ENCODE data around the gene FMNL3. TPM values are rescaled to one million over a fixed set of nuclear protein-coding genes. Genes with fewer than 3 reads are reported as not detected.

Gene FMNL3
- total RNA-seq, 1 donor from 2014 or later: 58.4 TPM

DNA sequence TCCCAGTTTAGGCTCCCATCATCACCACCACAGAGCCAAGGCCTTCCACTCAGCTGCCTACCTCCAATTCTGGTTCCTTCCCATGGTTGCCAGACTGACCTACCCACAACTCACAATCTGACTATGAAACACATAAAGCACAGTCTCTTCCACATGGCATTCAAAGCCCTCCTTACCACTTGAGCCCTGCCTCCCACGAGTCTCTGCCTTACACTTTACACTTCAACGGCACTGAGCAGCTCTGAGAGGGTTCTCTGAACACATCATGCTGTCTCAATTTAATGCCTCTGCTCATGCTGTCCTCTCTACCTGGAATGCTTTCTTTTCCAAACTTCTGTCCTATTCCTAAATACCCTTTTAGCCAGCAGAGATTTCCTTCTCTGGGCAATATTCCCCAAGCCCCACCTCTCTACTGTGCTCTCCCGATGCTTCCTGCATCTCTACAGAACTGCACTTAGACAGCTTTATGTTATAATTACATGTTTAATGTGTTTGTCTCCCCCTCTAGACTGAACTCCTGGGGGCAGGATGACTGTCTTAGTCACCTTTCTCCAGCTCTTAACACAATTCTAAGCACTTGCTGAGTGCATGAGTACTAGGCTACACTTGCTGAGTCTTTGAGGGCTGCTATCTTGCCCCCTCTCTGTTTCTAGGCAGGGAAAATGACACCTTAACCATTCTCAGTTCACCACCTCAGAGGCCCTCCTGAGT is 23.5 kb downstream of the FMNL3 start:
- no peaks in the 10 kb centered on the region for H3K9me3 ChIP-seq (ENCODE audit: insufficient read depth, low read depth, low read length)
- Mint-ChIP-seq H3K4me1 (ENCODE audit: low read depth, unreplicated experiment) (peaks cover 28% of the 10 kb centered on the region), H3K4me3 (ENCODE audit: unreplicated experiment) (peak overlapping the region; percentile 6), H3K9me3 (ENCODE audit: unreplicated experiment) (no peaks in the 10 kb centered on the region), H3K27me3 (ENCODE audit: low read depth, unreplicated experiment) (no peaks in the 10 kb centered on the region), H3K36me3 (ENCODE audit: low read depth, unreplicated experiment) (peaks cover 3% of the 10 kb centered on the region), H3K27ac (ENCODE audit: unreplicated experiment) (peak overlapping the region; percentile 42)
- H3K4me1 ChIP-seq (ENCODE audit: insufficient read depth, low read length): peaks cover 9% of the 10 kb centered on the region
- no peak overlapping the region for H3K9ac ChIP-seq (ENCODE audit: low read length)
- no peak overlapping the region for H3K4me2 ChIP-seq (ENCODE audit: low read length)
- FAIRE-seq: no peak
- no peak overlapping the region for H2AFZ ChIP-seq (ENCODE audit: low read depth, low read length)
- DNase-seq (ENCODE audit: low read depth): no peak
- H4K20me1 ChIP-seq (ENCODE audit: insufficient read depth, low read length): peaks cover 81% of the 10 kb centered on the region
- no peaks in the 10 kb centered on the region for H3K36me3 ChIP-seq (ENCODE audit: insufficient read depth, low read length)
- no peak for TF ChIP-seq EZH2 (IDR thresholded peaks at IDR 0.05; ENCODE audit: insufficient read depth, low read length)
- TF ChIP-seq, protein P1, sequence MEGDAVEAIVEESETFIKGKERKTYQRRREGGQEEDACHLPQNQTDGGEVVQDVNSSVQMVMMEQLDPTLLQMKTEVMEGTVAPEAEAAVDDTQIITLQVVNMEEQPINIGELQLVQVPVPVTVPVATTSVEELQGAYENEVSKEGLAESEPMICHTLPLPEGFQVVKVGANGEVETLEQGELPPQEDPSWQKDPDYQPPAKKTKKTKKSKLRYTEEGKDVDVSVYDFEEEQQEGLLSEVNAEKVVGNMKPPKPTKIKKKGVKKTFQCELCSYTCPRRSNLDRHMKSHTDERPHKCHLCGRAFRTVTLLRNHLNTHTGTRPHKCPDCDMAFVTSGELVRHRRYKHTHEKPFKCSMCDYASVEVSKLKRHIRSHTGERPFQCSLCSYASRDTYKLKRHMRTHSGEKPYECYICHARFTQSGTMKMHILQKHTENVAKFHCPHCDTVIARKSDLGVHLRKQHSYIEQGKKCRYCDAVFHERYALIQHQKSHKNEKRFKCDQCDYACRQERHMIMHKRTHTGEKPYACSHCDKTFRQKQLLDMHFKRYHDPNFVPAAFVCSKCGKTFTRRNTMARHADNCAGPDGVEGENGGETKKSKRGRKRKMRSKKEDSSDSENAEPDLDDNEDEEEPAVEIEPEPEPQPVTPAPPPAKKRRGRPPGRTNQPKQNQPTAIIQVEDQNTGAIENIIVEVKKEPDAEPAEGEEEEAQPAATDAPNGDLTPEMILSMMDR (IDR thresholded peaks at IDR 0.05; ENCODE audit: insufficient read depth, low read depth, low read length): no peak
- no peaks in the 10 kb centered on the region for H3K27me3 ChIP-seq (ENCODE audit: insufficient read depth, low read length)
- H3K79me2 ChIP-seq (ENCODE audit: insufficient read depth, low read length): peaks cover 93% of the 10 kb centered on the region
- no peak overlapping the region for H3K4me3 ChIP-seq (ENCODE audit: insufficient read depth, low read depth, low read length)
- no peak overlapping the region for H3K27ac ChIP-seq (ENCODE audit: low read depth, low read length)

- peaks cover 92% of the 10 kb centered on the region for H3K79me2 ChIP-seq (ENCODE audit: insufficient read depth, low read length)
- TF ChIP-seq, protein P1 (IDR thresholded peaks at IDR 0.05; ENCODE audit: insufficient read depth, low read depth, low read length): no peak
- TF ChIP-seq EZH2 (IDR thresholded peaks at IDR 0.05; ENCODE audit: insufficient read depth, low read length): no peak
- Mint-ChIP-seq H3K27ac (ENCODE audit: unreplicated experiment) (no peak overlapping the region), H3K27me3 (ENCODE audit: low read depth, unreplicated experiment) (no peaks in the 10 kb centered on the region), H3K9me3 (ENCODE audit: unreplicated experiment) (no peaks in the 10 kb centered on the region), H3K4me1 (ENCODE audit: low read depth, unreplicated experiment) (peaks cover 38% of the 10 kb centered on the region), H3K4me3 (ENCODE audit: unreplicated experiment) (no peak overlapping the region), H3K36me3 (ENCODE audit: low read depth, unreplicated experiment) (no peaks in the 10 kb centered on the region)
- no peak overlapping the region for H3K4me2 ChIP-seq (ENCODE audit: low read length)
- peaks cover 71% of the 10 kb centered on the region for H4K20me1 ChIP-seq (ENCODE audit: insufficient read depth, low read length)
- H3K27me3 ChIP-seq (ENCODE audit: insufficient read depth, low read length): no peaks in the 10 kb centered on the region
- H3K4me1 ChIP-seq (ENCODE audit: insufficient read depth, low read length): peaks cover 10% of the 10 kb centered on the region
- DNase-seq (ENCODE audit: low read depth) (no peak), FAIRE-seq (no peak)
- H3K36me3 ChIP-seq (ENCODE audit: insufficient read depth, low read length): no peaks in the 10 kb centered on the region
- no peak overlapping the region for H3K27ac ChIP-seq (ENCODE audit: low read depth, low read length)
- no peak overlapping the region for H2AFZ ChIP-seq (ENCODE audit: low read depth, low read length)
- no peak overlapping the region for H3K4me3 ChIP-seq (ENCODE audit: insufficient read depth, low read depth, low read length)
- H3K9ac ChIP-seq (ENCODE audit: low read length): no peak overlapping the region
- no peaks in the 10 kb centered on the region for H3K9me3 ChIP-seq (ENCODE audit: insufficient read depth, low read depth, low read length)
Observed at GRCh38 chr12:49680075-49680474, 27.1 kb downstream of the FMNL3 start.

DNA sequence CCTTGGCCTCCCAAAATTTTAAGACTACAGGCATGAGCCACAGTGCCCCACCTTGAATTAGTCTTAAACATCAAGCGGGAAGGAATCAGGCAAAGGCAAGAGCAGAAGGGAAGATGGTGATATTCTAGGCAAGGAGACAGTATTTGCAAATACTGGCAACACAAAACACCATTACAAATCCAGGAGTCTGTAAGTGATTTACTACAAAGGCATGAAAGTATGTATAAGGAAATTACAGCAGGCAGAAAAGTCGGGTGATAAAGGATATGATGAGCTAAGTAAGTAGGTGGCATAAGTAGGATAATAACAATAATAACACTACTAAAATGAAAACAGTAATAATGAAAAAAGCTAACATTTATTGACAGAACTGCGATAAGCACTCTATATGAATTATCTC is 28.5 kb downstream of the FMNL3 start:
- no peak overlapping the region for H3K4me3 ChIP-seq (ENCODE audit: insufficient read depth, low read depth, low read length)
- FAIRE-seq (no peak), DNase-seq (ENCODE audit: low read depth) (peak; percentile 35)
- no peaks in the 10 kb centered on the region for H3K27me3 ChIP-seq (ENCODE audit: insufficient read depth, low read length)
- peaks cover 69% of the 10 kb centered on the region for H4K20me1 ChIP-seq (ENCODE audit: insufficient read depth, low read length)
- no peak overlapping the region for H3K4me2 ChIP-seq (ENCODE audit: low read length)
- Mint-ChIP-seq H3K4me1 (ENCODE audit: low read depth, unreplicated experiment) (peaks cover 40% of the 10 kb centered on the region), H3K36me3 (ENCODE audit: low read depth, unreplicated experiment) (no peaks in the 10 kb centered on the region), H3K4me3 (ENCODE audit: unreplicated experiment) (no peak overlapping the region), H3K27me3 (ENCODE audit: low read depth, unreplicated experiment) (no peaks in the 10 kb centered on the region), H3K27ac (ENCODE audit: unreplicated experiment) (no peak overlapping the region), H3K9me3 (ENCODE audit: unreplicated experiment) (no peaks in the 10 kb centered on the region)
- no peaks in the 10 kb centered on the region for H3K36me3 ChIP-seq (ENCODE audit: insufficient read depth, low read length)
- H3K9ac ChIP-seq (ENCODE audit: low read length): no peak overlapping the region
- no peaks in the 10 kb centered on the region for H3K9me3 ChIP-seq (ENCODE audit: insufficient read depth, low read depth, low read length)
- H2AFZ ChIP-seq (ENCODE audit: low read depth, low read length): no peak overlapping the region
- H3K79me2 ChIP-seq (ENCODE audit: insufficient read depth, low read length): peaks cover 87% of the 10 kb centered on the region
- H3K27ac ChIP-seq (ENCODE audit: low read depth, low read length): no peak overlapping the region
- no peak for TF ChIP-seq EZH2 (IDR thresholded peaks at IDR 0.05; ENCODE audit: insufficient read depth, low read length)
- TF ChIP-seq, protein P1 (IDR thresholded peaks at IDR 0.05; ENCODE audit: insufficient read depth, low read depth, low read length): no peak
- H3K4me1 ChIP-seq (ENCODE audit: insufficient read depth, low read length): peaks cover 15% of the 10 kb centered on the region

All from astrocyte (in vitro differentiated cells and primary cell).